HG03139 (cell line): Measurements from ENCODE around the gene LANCL1.
"Not testable (repeated sequence)": the region's sequence is repeated elsewhere in the genome, so short reads cannot be mapped to it uniquely, and the experiment has no call there.

Experiments used
- ATAC-seq: cut with Tn5 transposase; IDR thresholded peaks from one replicate; pipeline ENCODE4 v1.9.1; 2021; ENCODE audit not compliant: unreplicated experiment

The LANCL1 gene

GRCh38 chr2:210459880-210460279 lies 16.7 kb downstream of the LANCL1 start:
- ATAC-seq = peak; percentile 5

- no peak for ATAC-seq
These were observed 17.2 kb downstream of the LANCL1 start for GRCh38 chr2:210459407-210459806.

GRCh38 chr2:210458395-210458794 lies 18.2 kb downstream of the LANCL1 start:
- no peak for ATAC-seq

- no peak for ATAC-seq
These were observed 20.0 kb downstream of the LANCL1 start for GRCh38 chr2:210456571-210456970.

- ATAC-seq = no peak
These were observed 22.2 kb downstream of the LANCL1 start for GRCh38 chr2:210454336-210454735.

- no peak for ATAC-seq
These were observed 24.4 kb downstream of the LANCL1 start for GRCh38 chr2:210452194-210452593.

GRCh38 chr2:210450942-210451341 lies 25.6 kb downstream of the LANCL1 start:
- not testable (repeated sequence) for ATAC-seq

- no peak for ATAC-seq
These were observed 30.8 kb downstream of the LANCL1 start for GRCh38 chr2:210445732-210446131.

GRCh38 chr2:210445116-210445707 lies 31.3 kb downstream of the LANCL1 start:
- ATAC-seq = no peak

- ATAC-seq = no peak
These were observed 33.0 kb downstream of the LANCL1 start for GRCh38 chr2:210443527-210443926.

GRCh38 chr2:210442878-210443277 lies 33.7 kb downstream of the LANCL1 start:
- no peak for ATAC-seq

- peak; percentile 53 for ATAC-seq
These were observed 34.1 kb downstream of the LANCL1 start for GRCh38 chr2:210442457-210442856.

- no peak for ATAC-seq
These were observed 36.4 kb downstream of the LANCL1 start for GRCh38 chr2:210440206-210440605.

- ATAC-seq = no peak
These were observed 41.1 kb downstream of the LANCL1 start for GRCh38 chr2:210435439-210435838.

GRCh38 chr2:210432633-210433032 lies 43.9 kb downstream of the LANCL1 start:
- no peak for ATAC-seq

GRCh38 chr2:210429403-210430137 lies 47.0 kb downstream of the LANCL1 start:
- ATAC-seq = no peak

- ATAC-seq = no peak
These were observed 48.0 kb downstream of the LANCL1 start for GRCh38 chr2:210428393-210429179.

GRCh38 chr2:210427309-210427708 lies 49.2 kb downstream of the LANCL1 start:
- not testable (repeated sequence) for ATAC-seq

- ATAC-seq = no peak
These were observed 54.2 kb downstream of the LANCL1 start for GRCh38 chr2:210422366-210422765.

- ATAC-seq = no peak
These were observed 54.6 kb downstream of the LANCL1 start for GRCh38 chr2:210421916-210422315.

- ATAC-seq = no peak
These were observed 63.9 kb downstream of the LANCL1 start for GRCh38 chr2:210412660-210413059.

- ATAC-seq = no peak
These were observed 66.0 kb downstream of the LANCL1 start for GRCh38 chr2:210410542-210410941.
